ENCODE results near the gene ERH.

Gene ERH

GRCh38 chr14:69375182-69375581 lies 22.9 kb downstream of the ERH start:
- H3K4me3 Mint-ChIP-seq: no peak overlapping the region
- H3K36me3 Mint-ChIP-seq (ENCODE audit: low read depth): peaks cover 29% of the 10 kb centered on the region
- H3K4me1 Mint-ChIP-seq (ENCODE audit: low read depth): peaks cover 8% of the 10 kb centered on the region
- no peak overlapping the region for H3K27ac Mint-ChIP-seq
- H3K9me3 Mint-ChIP-seq: no peaks in the 10 kb centered on the region
- H3K27me3 Mint-ChIP-seq (ENCODE audit: low read depth): no peaks in the 10 kb centered on the region

DNA sequence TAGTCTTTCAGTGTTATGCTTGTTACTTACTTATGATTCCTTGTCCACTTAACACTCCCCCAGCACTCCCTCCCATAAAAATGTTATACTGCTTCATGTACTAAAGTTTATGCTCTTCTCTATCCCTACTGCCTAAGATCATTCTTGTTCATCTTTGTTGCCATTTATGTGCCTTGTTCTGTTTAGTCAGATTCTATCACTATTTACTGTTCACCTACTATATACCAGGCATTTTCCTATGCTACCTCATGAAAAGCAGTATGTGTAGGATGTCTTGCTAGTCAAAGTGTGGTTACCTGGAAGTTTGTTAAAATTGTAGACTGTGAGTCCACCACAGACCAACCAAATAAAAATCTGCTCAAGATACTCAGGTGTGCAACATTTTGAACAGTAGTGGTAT lies 23.9 kb downstream of the ERH start:
- Mint-ChIP-seq H3K4me3 (no peak overlapping the region), H3K27ac (no peak overlapping the region)

GRCh38 chr14:69373104-69373503 lies 25.0 kb downstream of the ERH start:
- Mint-ChIP-seq H3K4me3 (no peak overlapping the region), H3K4me1 (ENCODE audit: low read depth) (peaks cover 8% of the 10 kb centered on the region), H3K36me3 (ENCODE audit: low read depth) (peaks cover 21% of the 10 kb centered on the region), H3K27ac (no peak overlapping the region), H3K9me3 (no peaks in the 10 kb centered on the region), H3K27me3 (ENCODE audit: low read depth) (no peaks in the 10 kb centered on the region)

More for the DNA sequence above, 23.9 kb downstream of the ERH start:
- Mint-ChIP-seq H3K4me1 (ENCODE audit: low read depth) (peaks cover 8% of the 10 kb centered on the region), H3K9me3 (no peaks in the 10 kb centered on the region), H3K27me3 (ENCODE audit: low read depth) (no peaks in the 10 kb centered on the region), H3K36me3 (ENCODE audit: low read depth) (peaks cover 21% of the 10 kb centered on the region)

GRCh38 chr14:69372146-69372545 lies 26.0 kb downstream of the ERH start:
- Mint-ChIP-seq H3K27ac (no peak overlapping the region), H3K9me3 (no peaks in the 10 kb centered on the region), H3K27me3 (ENCODE audit: low read depth) (no peaks in the 10 kb centered on the region), H3K36me3 (ENCODE audit: low read depth) (peaks cover 17% of the 10 kb centered on the region), H3K4me1 (ENCODE audit: low read depth) (peaks cover 8% of the 10 kb centered on the region), H3K4me3 (no peak overlapping the region)

GRCh38 chr14:69370061-69370460 lies 28.0 kb downstream of the ERH start:
- Mint-ChIP-seq H3K27me3 (ENCODE audit: low read depth) (no peaks in the 10 kb centered on the region), H3K4me1 (ENCODE audit: low read depth) (peaks cover 8% of the 10 kb centered on the region), H3K9me3 (no peaks in the 10 kb centered on the region), H3K4me3 (no peak overlapping the region), H3K27ac (no peak overlapping the region), H3K36me3 (ENCODE audit: low read depth) (peaks cover 5% of the 10 kb centered on the region)

DNA sequence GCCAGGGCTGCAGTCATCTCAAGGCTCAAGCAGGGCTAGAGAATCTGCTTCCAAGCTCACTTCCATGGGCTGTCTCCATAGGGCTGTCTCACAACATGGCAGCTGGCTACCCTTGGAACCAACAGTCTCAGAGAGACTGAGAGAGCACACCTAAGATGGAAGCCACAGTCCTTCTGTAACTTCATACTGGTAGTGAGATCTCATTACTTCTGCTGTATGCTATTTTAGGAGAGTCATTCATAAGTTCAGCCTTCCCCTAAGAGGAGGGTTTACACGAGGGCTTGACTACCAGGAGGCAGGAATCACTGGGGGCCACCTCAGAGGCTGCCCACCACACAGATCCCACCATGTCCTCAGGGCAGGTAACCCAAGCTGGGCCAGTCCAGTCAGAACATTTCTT lies 29.7 kb downstream of the ERH start:
- Mint-ChIP-seq H3K9me3 (no peaks in the 10 kb centered on the region), H3K4me3 (no peak overlapping the region), H3K4me1 (ENCODE audit: low read depth) (peaks cover under 1% of the 10 kb centered on the region), H3K36me3 (ENCODE audit: low read depth) (no peaks in the 10 kb centered on the region), H3K27me3 (ENCODE audit: low read depth) (no peaks in the 10 kb centered on the region), H3K27ac (no peak overlapping the region)

DNA sequence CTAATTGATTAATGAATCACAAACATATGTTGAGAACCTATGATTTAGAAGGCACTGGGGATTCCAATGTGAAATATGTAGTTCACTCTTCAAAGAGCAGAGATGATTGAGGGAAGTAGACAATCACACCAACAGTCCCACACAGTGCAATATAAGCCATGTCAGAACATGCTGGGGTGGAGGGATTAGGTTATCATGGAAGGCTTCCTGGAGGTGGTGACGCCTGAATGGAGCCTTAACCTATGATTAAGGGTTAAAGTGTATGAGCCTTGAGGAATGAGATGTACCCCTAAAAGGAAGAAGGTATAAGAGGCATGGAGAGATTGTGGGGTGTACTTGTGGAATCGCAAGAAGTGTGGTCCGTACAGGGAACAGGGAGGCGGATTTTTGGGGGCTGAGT lies 31.3 kb downstream of the ERH start:
- Mint-ChIP-seq H3K9me3 (no peaks in the 10 kb centered on the region), H3K4me3 (no peak overlapping the region), H3K4me1 (ENCODE audit: low read depth) (no peaks in the 10 kb centered on the region), H3K27ac (no peak overlapping the region), H3K27me3 (ENCODE audit: low read depth) (no peaks in the 10 kb centered on the region), H3K36me3 (ENCODE audit: low read depth) (no peaks in the 10 kb centered on the region)

DNA sequence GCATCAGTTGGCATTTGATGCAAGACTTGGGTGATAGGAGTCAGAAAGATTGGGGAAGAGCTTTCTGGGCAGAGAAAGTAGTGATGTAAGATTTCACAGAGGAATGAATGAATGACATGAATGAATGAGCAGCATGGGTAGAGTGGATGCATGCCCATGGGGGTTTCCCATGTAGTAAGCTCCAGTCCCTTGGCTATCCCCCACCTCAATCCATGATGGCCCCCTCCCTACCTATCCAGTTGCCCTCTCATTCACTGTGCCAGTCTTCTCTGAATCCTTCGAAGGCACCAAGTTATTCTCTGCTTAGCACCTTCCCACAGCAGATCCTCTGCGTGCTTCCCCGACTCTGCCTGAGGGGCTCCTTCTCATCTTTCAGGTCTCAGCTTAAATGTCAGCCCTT lies 32.0 kb downstream of the ERH start:
- H3K27me3 Mint-ChIP-seq (ENCODE audit: low read depth): no peaks in the 10 kb centered on the region
- no peaks in the 10 kb centered on the region for H3K9me3 Mint-ChIP-seq
- H3K4me1 Mint-ChIP-seq (ENCODE audit: low read depth): no peaks in the 10 kb centered on the region
- no peaks in the 10 kb centered on the region for H3K36me3 Mint-ChIP-seq (ENCODE audit: low read depth)
- no peak overlapping the region for H3K4me3 Mint-ChIP-seq
- no peak overlapping the region for H3K27ac Mint-ChIP-seq

DNA sequence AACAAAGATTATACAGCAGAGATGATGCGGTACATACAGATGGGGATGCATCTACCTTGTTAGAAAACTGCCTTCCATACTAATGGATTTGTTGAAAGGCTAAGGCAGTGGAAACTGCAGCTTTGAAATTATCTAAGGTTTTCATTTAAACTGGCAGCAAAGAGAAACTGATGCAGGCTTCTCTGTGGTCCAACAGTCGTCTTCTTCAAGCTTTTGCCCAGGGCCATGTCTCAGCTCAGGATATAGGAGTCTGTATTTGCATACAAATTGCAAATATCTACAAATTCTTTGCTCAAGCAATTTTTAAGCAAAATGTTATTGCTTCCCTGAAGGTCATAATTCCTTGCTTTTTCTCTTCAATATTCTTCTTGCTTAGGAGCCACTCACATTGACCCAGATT lies 33.7 kb downstream of the ERH start:
- Mint-ChIP-seq H3K27ac (no peak overlapping the region), H3K27me3 (ENCODE audit: low read depth) (no peaks in the 10 kb centered on the region), H3K4me3 (no peak overlapping the region), H3K4me1 (ENCODE audit: low read depth) (no peaks in the 10 kb centered on the region), H3K9me3 (no peaks in the 10 kb centered on the region), H3K36me3 (ENCODE audit: low read depth) (no peaks in the 10 kb centered on the region)

GRCh38 chr14:69363964-69364363 lies 34.1 kb downstream of the ERH start:
- H3K27ac Mint-ChIP-seq: no peak overlapping the region
- no peaks in the 10 kb centered on the region for H3K9me3 Mint-ChIP-seq
- H3K36me3 Mint-ChIP-seq (ENCODE audit: low read depth): peaks cover 1% of the 10 kb centered on the region
- no peak overlapping the region for H3K4me3 Mint-ChIP-seq
- H3K27me3 Mint-ChIP-seq (ENCODE audit: low read depth): peaks cover 1% of the 10 kb centered on the region
- peaks cover 2% of the 10 kb centered on the region for H3K4me1 Mint-ChIP-seq (ENCODE audit: low read depth)

- H3K9me3 Mint-ChIP-seq: no peaks in the 10 kb centered on the region
- H3K27me3 Mint-ChIP-seq (ENCODE audit: low read depth): peaks cover 5% of the 10 kb centered on the region
- H3K4me3 Mint-ChIP-seq: no peak overlapping the region
- H3K4me1 Mint-ChIP-seq (ENCODE audit: low read depth): peaks cover 6% of the 10 kb centered on the region
- no peak overlapping the region for H3K27ac Mint-ChIP-seq
- peaks cover 3% of the 10 kb centered on the region for H3K36me3 Mint-ChIP-seq (ENCODE audit: low read depth)
Observed at GRCh38 chr14:69363055-69363454, 35.0 kb downstream of the ERH start.

DNA sequence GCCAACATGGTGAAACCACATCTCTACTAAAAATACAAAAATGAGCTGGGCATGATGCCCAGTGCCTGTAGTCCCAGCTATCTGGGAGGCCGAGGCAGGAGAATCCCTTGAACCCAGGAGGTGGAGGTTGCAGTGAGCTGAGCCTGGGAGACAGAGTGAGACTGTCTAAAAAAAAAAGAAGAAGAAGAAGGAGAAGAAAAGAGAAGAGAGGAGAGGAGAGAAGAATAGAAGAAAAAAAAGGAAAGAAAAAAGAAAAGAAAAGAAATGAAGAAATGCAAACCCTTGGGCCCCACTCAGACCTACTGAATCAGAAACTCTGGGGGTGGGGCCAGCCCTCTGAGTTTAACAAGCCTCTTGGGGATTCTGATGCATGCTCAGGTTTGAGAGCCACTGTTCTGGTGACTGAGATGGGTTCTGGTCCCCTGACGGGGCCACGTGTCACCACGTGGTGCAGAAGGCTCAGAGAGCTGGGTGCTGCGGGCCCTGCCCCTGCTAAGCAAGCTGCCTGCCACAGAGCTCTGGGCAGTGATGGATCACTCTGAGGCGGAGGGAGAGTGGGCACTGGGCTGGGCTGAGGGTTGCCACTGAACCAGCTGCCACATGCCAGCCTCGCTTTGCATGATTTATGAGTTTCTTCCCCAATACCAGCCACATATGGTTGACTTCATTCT lies 37.5 kb downstream of the ERH start:
- peaks cover 6% of the 10 kb centered on the region for H3K4me1 Mint-ChIP-seq (ENCODE audit: low read depth)
- peaks cover 3% of the 10 kb centered on the region for H3K36me3 Mint-ChIP-seq (ENCODE audit: low read depth)
- no peaks in the 10 kb centered on the region for H3K9me3 Mint-ChIP-seq
- peaks cover 5% of the 10 kb centered on the region for H3K27me3 Mint-ChIP-seq (ENCODE audit: low read depth)
- H3K4me3 Mint-ChIP-seq: no peak overlapping the region
- H3K27ac Mint-ChIP-seq: no peak overlapping the region

DNA sequence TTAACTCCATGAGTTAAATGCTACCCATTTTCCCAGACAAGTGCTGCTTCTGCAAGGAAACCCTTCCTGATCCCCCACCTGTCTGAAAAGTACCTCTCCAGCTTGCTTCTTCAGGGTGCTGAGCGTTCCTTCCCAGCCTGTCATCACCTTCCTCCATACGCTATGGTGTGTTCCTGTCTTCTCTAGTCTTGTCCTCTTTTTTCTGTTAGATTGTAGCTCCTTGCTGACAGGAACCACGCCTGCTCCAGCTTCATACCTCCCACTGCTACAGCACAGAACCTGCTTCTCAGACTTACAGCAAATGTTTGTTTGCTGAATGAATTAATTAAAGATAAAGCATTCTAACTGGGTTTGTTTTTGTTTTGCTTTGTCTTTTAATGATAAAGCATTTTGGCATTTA lies 39.1 kb downstream of the ERH start:
- Mint-ChIP-seq H3K9me3 (no peaks in the 10 kb centered on the region), H3K36me3 (ENCODE audit: low read depth) (peaks cover 6% of the 10 kb centered on the region), H3K27ac (no peak overlapping the region), H3K4me1 (ENCODE audit: low read depth) (peaks cover 18% of the 10 kb centered on the region), H3K4me3 (no peak overlapping the region), H3K27me3 (ENCODE audit: low read depth) (peaks cover 5% of the 10 kb centered on the region)

DNA sequence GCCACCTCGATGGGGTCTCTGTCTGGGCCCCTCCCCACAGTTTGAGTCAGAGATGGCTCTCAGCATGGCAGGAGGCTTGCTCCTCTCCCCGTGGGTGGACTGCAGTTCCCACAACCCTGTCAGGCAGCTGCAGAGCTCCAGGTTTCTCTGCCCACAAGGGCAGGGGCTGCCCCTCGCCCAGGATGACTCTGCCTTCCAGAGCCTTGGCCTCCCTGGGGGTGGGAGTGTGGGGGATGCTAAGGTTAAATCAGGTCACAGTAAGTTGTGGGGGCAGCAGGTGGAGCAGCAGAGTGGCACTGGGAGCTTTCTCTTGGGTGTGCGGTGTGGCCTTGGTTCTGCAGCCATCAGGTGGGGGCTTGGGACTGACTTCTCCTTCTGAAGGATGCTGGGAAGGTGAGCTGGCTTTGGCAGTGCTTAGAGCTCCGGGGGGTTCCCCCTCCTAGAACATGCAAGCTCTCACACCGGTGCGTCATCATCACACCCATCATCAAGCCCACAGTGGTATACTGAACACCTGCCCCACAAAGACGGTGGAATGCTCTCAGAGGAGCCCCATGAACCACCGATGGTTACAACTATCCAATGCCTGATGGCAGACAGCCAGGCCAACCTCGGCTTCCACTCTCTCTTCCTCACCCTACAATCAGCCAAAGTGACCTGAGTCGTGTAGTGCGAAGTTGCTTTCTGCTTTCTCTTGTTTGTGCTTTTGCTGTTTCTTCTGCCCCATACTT lies 39.7 kb downstream of the ERH start:
- H3K27ac Mint-ChIP-seq: no peak overlapping the region
- no peak overlapping the region for H3K4me3 Mint-ChIP-seq
- peaks cover 21% of the 10 kb centered on the region for H3K4me1 Mint-ChIP-seq (ENCODE audit: low read depth)
- no peaks in the 10 kb centered on the region for H3K9me3 Mint-ChIP-seq
- peaks cover 6% of the 10 kb centered on the region for H3K36me3 Mint-ChIP-seq (ENCODE audit: low read depth)
- peaks cover 5% of the 10 kb centered on the region for H3K27me3 Mint-ChIP-seq (ENCODE audit: low read depth)

- H3K27ac Mint-ChIP-seq: no peak overlapping the region
Observed at GRCh38 chr14:69357544-69358200, 40.4 kb downstream of the ERH start.

More at GRCh38 chr14:69357544-69358200, 40.4 kb downstream of the ERH start:
- H3K36me3 Mint-ChIP-seq (ENCODE audit: low read depth): peaks cover 6% of the 10 kb centered on the region
- H3K4me3 Mint-ChIP-seq: no peak overlapping the region
- peaks cover 22% of the 10 kb centered on the region for H3K4me1 Mint-ChIP-seq (ENCODE audit: low read depth)
- H3K9me3 Mint-ChIP-seq: no peaks in the 10 kb centered on the region
- H3K27me3 Mint-ChIP-seq (ENCODE audit: low read depth): peaks cover 5% of the 10 kb centered on the region

Measured in T-helper 1 cell treated with Interleukin-12 subunit alpha and Interleukin-12 subunit beta and Interleukin-4 antibody, amounts not matched to agents 30 μg/mL and 1 μg/mL, for 36 hours (primary cell).